A549 (cell line): ENCODE measurements around the gene PCDHGA7.

ENCODE experiments used
- CHD2 ChIP-seq: fragments of 150-350 bp; IDR thresholded peaks from 2 replicates; pipeline ENCODE4 v1.6.1; 2014; ENCODE audit warnings: low read length; ENCODE audit not compliant: partially characterized antibody
- ESRRA ChIP-seq: fragments of 150-350 bp; IDR thresholded peaks from 2 replicates; pipeline ENCODE4 v1.6.1; 2014; ENCODE audit warnings: mild to moderate bottlenecking, low read length, borderline replicate concordance
- MAZ ChIP-seq: fragments of 150-350 bp; IDR thresholded peaks from 2 replicates; pipeline ENCODE4 v1.6.1; 2014; ENCODE audit warnings: antibody characterized with exemption, low read depth, low read length, borderline replicate concordance
- NFE2L2 ChIP-seq: fragments of 150-350 bp; conservative IDR thresholded peaks from 2 replicates; pipeline ENCODE4 v1.6.1; 2014; ENCODE audit warnings: low read length
- NPAS2 ChIP-seq: fragments of 250-450 bp; sonication (Bioruptor Pico); IDR thresholded peaks from 2 replicates; pipeline ENCODE4 v1.8.0; 2022; ENCODE audit warnings: mild to moderate bottlenecking, moderate library complexity, borderline replicate concordance
- POLR2A ChIP-seq: IDR thresholded peaks from 2 replicates; pipeline ENCODE4 v1.6.1; 2012; ENCODE audit warnings: mild to moderate bottlenecking, low read length
- RCOR1 ChIP-seq: fragments of 150-350 bp; IDR thresholded peaks from 2 replicates; pipeline ENCODE4 v1.6.1; 2014; ENCODE audit warnings: antibody characterized with exemption, low read length, low read depth
- RFX5 ChIP-seq: fragments of 450-650 bp; IDR thresholded peaks from 2 replicates; pipeline ENCODE4 v1.7.1; 2014; ENCODE audit warnings: antibody characterized with exemption, mild to moderate bottlenecking, moderate library complexity
- TP53 ChIP-seq: fragments of 250-450 bp; sonication (Bioruptor Pico); IDR thresholded peaks from 2 replicates; pipeline ENCODE4 v1.5.0; 2021; ENCODE audit warnings: mild to moderate bottlenecking, moderate library complexity
- ZFP36 ChIP-seq: fragments of 450-650 bp; IDR thresholded peaks from 2 replicates; pipeline ENCODE4 v1.6.1; 2014; ENCODE audit warnings: borderline replicate concordance; ENCODE audit not compliant: partially characterized antibody
- TF ChIP-seq, protein P1 (sequence below): fragments of >200 bp; sonication (Bioruptor Twin); formaldehyde crosslinking; IDR thresholded peaks from 3 replicates; pipeline ENCODE4 v1.5.1; 2016
- TF ChIP-seq, protein P2 (sequence below): fragments of 200-600 bp; sonication (generic); IDR thresholded peaks from 2 replicates; pipeline ENCODE4 v1.6.1; 2016; ENCODE audit warnings: antibody characterized with exemption, mild to moderate bottlenecking, moderate library complexity
- TF ChIP-seq, protein P3 (sequence below): fragments of 150-350 bp; IDR thresholded peaks from 2 replicates; pipeline ENCODE4 v1.6.1; 2014; ENCODE audit warnings: low read depth, mild to moderate bottlenecking, low read length

DNA sequence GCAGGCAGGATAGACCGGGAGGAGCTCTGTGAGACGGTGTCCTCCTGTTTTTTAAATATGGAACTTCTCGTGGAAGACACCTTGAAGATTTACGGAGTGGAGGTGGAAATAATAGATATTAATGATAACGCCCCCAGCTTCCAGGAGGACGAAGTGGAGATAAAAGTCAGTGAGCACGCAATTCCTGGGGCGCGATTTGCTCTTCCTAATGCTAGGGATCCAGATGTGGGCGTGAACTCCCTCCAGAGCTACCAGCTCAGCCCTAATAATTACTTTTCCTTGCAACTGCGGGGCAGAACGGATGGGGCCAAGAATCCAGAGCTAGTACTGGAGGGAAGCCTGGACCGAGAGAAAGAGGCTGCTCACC lies 38.9 kb downstream of the PCDHGA7 start:
- TF ChIP-seq ZFP36 (no peak), POLR2A (no peak), TP53 (CRISPR knock-in tag) (no peak), MAZ (no peak), RCOR1 (no peak), RFX5 (no peak), NFE2L2 (no peak), NPAS2 (CRISPR knock-in tag) (no peak), CHD2 (no peak), ESRRA (no peak)
- TF ChIP-seq, protein P1, sequence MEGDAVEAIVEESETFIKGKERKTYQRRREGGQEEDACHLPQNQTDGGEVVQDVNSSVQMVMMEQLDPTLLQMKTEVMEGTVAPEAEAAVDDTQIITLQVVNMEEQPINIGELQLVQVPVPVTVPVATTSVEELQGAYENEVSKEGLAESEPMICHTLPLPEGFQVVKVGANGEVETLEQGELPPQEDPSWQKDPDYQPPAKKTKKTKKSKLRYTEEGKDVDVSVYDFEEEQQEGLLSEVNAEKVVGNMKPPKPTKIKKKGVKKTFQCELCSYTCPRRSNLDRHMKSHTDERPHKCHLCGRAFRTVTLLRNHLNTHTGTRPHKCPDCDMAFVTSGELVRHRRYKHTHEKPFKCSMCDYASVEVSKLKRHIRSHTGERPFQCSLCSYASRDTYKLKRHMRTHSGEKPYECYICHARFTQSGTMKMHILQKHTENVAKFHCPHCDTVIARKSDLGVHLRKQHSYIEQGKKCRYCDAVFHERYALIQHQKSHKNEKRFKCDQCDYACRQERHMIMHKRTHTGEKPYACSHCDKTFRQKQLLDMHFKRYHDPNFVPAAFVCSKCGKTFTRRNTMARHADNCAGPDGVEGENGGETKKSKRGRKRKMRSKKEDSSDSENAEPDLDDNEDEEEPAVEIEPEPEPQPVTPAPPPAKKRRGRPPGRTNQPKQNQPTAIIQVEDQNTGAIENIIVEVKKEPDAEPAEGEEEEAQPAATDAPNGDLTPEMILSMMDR, result no peak
- TF ChIP-seq, protein P2, sequence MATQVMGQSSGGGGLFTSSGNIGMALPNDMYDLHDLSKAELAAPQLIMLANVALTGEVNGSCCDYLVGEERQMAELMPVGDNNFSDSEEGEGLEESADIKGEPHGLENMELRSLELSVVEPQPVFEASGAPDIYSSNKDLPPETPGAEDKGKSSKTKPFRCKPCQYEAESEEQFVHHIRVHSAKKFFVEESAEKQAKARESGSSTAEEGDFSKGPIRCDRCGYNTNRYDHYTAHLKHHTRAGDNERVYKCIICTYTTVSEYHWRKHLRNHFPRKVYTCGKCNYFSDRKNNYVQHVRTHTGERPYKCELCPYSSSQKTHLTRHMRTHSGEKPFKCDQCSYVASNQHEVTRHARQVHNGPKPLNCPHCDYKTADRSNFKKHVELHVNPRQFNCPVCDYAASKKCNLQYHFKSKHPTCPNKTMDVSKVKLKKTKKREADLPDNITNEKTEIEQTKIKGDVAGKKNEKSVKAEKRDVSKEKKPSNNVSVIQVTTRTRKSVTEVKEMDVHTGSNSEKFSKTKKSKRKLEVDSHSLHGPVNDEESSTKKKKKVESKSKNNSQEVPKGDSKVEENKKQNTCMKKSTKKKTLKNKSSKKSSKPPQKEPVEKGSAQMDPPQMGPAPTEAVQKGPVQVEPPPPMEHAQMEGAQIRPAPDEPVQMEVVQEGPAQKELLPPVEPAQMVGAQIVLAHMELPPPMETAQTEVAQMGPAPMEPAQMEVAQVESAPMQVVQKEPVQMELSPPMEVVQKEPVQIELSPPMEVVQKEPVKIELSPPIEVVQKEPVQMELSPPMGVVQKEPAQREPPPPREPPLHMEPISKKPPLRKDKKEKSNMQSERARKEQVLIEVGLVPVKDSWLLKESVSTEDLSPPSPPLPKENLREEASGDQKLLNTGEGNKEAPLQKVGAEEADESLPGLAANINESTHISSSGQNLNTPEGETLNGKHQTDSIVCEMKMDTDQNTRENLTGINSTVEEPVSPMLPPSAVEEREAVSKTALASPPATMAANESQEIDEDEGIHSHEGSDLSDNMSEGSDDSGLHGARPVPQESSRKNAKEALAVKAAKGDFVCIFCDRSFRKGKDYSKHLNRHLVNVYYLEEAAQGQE, result no peak
- TF ChIP-seq, protein P3, sequence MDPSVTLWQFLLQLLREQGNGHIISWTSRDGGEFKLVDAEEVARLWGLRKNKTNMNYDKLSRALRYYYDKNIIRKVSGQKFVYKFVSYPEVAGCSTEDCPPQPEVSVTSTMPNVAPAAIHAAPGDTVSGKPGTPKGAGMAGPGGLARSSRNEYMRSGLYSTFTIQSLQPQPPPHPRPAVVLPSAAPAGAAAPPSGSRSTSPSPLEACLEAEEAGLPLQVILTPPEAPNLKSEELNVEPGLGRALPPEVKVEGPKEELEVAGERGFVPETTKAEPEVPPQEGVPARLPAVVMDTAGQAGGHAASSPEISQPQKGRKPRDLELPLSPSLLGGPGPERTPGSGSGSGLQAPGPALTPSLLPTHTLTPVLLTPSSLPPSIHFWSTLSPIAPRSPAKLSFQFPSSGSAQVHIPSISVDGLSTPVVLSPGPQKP, result no peak
